IMR-90 (cell line): ENCODE measurements around the gene PCDHB8. TPM values are rescaled to one million over a fixed set of nuclear protein-coding genes. Genes with fewer than 3 reads are reported as not detected.
"Not testable (repeated sequence)": the region's sequence is repeated elsewhere in the genome, so short reads cannot be mapped to it uniquely, and the experiment has no call there.

Experiments
- ATAC-seq: fragments of 200-7000 bp; cut with Tn5 transposase; 2 replicates; pipeline ENCODE4 v1.9.1; 2020; ENCODE audit warnings: low read depth, mild to moderate bottlenecking, moderate library complexity
- BruUV-seq: library from RNA; stranded (reverse); fragments of 400-500 nt; replicated peaks from 2 replicates; lab custom pipeline; 2021; lab: Mats Ljungman, UMichigan
- CTCF ChIA-PET: fragments of 300-600 bp; formaldehyde crosslinking; extraction: SDS; loops from one replicate; lab custom pipeline; 2021; ENCODE audit warnings: antibody characterized with exemption; lab: Yijun Ruan, JAX
- POLR2A ChIA-PET: fragments of 300-600 bp; sonication (Branson Sonifier 250); formaldehyde crosslinking; loops from one replicate; lab custom pipeline; 2022; ENCODE audit warnings: antibody characterized with exemption; ENCODE audit not compliant: unreplicated experiment; lab: Charles Lee
- DNase-seq: peaks from one replicate; pipeline ENCODE4 v3.0.0; 2013
- H2AFZ ChIP-seq: replicated peaks from 2 replicates; pipeline ENCODE3; 2013; ENCODE audit warnings: low read length, mild to moderate bottlenecking; ENCODE audit not compliant: poor library complexity
- H2AK5ac ChIP-seq: 2 replicates; pipeline ENCODE4 v1.6.1; 2013; ENCODE audit warnings: low read depth, low read length, inconsistent platforms
- H2AK9ac ChIP-seq: replicated peaks from 2 replicates; pipeline ENCODE3; 2013; ENCODE audit warnings: mild to moderate bottlenecking, low read depth, low read length, moderate library complexity; ENCODE audit not compliant: poor library complexity
- H2BK120ac ChIP-seq: 2 replicates; pipeline ENCODE4 v1.6.1; 2013; ENCODE audit warnings: low read depth, low read length, inconsistent platforms
- H2BK15ac ChIP-seq: 3 replicates; pipeline ENCODE4 v1.6.1; 2013; ENCODE audit warnings: low read depth, low read length, inconsistent platforms
- H2BK20ac ChIP-seq: 2 replicates; pipeline ENCODE4 v1.6.1; 2013; ENCODE audit warnings: low read depth, mild to moderate bottlenecking, inconsistent platforms, low read length, moderate library complexity
- H2BK5ac ChIP-seq: 2 replicates; pipeline ENCODE4 v1.6.1; 2013; ENCODE audit warnings: mild to moderate bottlenecking, low read depth, low read length, inconsistent platforms; ENCODE audit not compliant: poor library complexity, severe bottlenecking
- H3K14ac ChIP-seq: replicated peaks from 2 replicates; pipeline ENCODE4 v1.6.1; 2013; ENCODE audit warnings: low read depth, low read length, inconsistent platforms
- H3K18ac ChIP-seq: 2 replicates; pipeline ENCODE4 v1.6.1; 2013; ENCODE audit warnings: low read depth, low read length, control low read depth
- H3K23ac ChIP-seq: 2 replicates; pipeline ENCODE4 v1.6.1; 2013; ENCODE audit warnings: low read depth, low read length, inconsistent platforms
- H3K27ac ChIP-seq: 2 replicates; pipeline ENCODE4 v1.5.1; 2013; ENCODE audit warnings: mild to moderate bottlenecking, control low read depth, low read length; ENCODE audit not compliant: insufficient read depth
- H3K27me3 ChIP-seq: 2 replicates; pipeline ENCODE4 v1.6.1; 2013; ENCODE audit warnings: low read length; ENCODE audit not compliant: control insufficient read depth, insufficient read depth
- H3K36me3 ChIP-seq: 2 replicates; pipeline ENCODE4 v1.6.1; 2013; ENCODE audit warnings: low read length, mixed read lengths; ENCODE audit not compliant: control insufficient read depth, insufficient read depth
- H3K4ac ChIP-seq: 2 replicates; pipeline ENCODE4 v1.6.1; 2013; ENCODE audit warnings: low read depth, low read length, inconsistent platforms
- H3K4me1 ChIP-seq: 2 replicates; pipeline ENCODE4 v1.6.1; 2013; ENCODE audit warnings: low read length, mixed read lengths; ENCODE audit not compliant: control insufficient read depth, insufficient read depth
- H3K4me2 ChIP-seq: 2 replicates; pipeline ENCODE4 v1.6.1; 2013; ENCODE audit warnings: low read depth, mild to moderate bottlenecking, control low read depth, low read length, moderate library complexity
- H3K4me3 ChIP-seq: 2 replicates; pipeline ENCODE4 v1.5.1; 2013; ENCODE audit warnings: low read depth, mild to moderate bottlenecking, control low read depth, low read length, moderate library complexity; ENCODE audit not compliant: insufficient read depth
- H3K56ac ChIP-seq: 2 replicates; pipeline ENCODE4 v1.6.1; 2013; ENCODE audit warnings: low read length, inconsistent platforms; ENCODE audit not compliant: insufficient read depth; ENCODE audit errors: extremely low read depth
- H3K79me1 ChIP-seq, 2 experiments: 2 replicates each; pipeline ENCODE4 v1.6.1; 2013; ENCODE audit warnings: low read length in 2 of 2, inconsistent platforms in 1 of 2, low read depth in 1 of 2
- H3K9ac ChIP-seq: 2 replicates; pipeline ENCODE4 v1.6.1; 2013; ENCODE audit warnings: low read depth, low read length, control low read depth
- H3K9me1 ChIP-seq: 2 replicates; pipeline ENCODE4 v1.6.1; 2013; ENCODE audit warnings: low read length, inconsistent platforms; ENCODE audit not compliant: insufficient read depth
- H3K9me3 ChIP-seq: 2 replicates; pipeline ENCODE4 v1.6.1; 2013; ENCODE audit warnings: low read length; ENCODE audit not compliant: control insufficient read depth, insufficient read depth
- H4K20me1 ChIP-seq: 2 replicates; pipeline ENCODE4 v1.6.1; 2013; ENCODE audit warnings: low read length, inconsistent platforms; ENCODE audit not compliant: insufficient read depth
- H4K5ac ChIP-seq: 2 replicates; pipeline ENCODE4 v1.6.1; 2013; ENCODE audit warnings: mild to moderate bottlenecking, low read depth, low read length, control low read depth
- H4K8ac ChIP-seq, 2 experiments: 2 replicates each; pipeline ENCODE4 v1.6.1; 2013; ENCODE audit warnings: low read depth in 2 of 2, low read length in 2 of 2, control low read depth in 1 of 2, inconsistent platforms in 1 of 2
- H4K91ac ChIP-seq: 2 replicates; pipeline ENCODE4 v1.6.1; 2013; ENCODE audit warnings: low read depth, low read length, inconsistent platforms; ENCODE audit not compliant: insufficient read depth
- FOS ChIP-seq: fragments of 150-350 bp; IDR thresholded peaks from 2 replicates; pipeline ENCODE4 v1.6.1; 2016; ENCODE audit warnings: low read depth, low read length
- WGBS, 2 experiments: methylation state at CpG; one replicate each; pipeline versions ENCODE4 v1.1.5 to v1.1.7; 2013; ENCODE audit warnings: missing lambda C conversion rate in 2 of 2; ENCODE audit not compliant: insufficient read length in 1 of 2; ENCODE audit errors: extremely low coverage in 2 of 2; 5-methylcytosine and 5-hydroxymethylcytosine counted together
- dilution Hi-C: fragments of 300-500 bp; cut with HindIII; formaldehyde crosslinking; loops from one replicate; pipeline ENCODE4 v1.14.3; 2018; ENCODE audit warnings: low sequenced_read_pairs; ENCODE audit not compliant: unreplicated experiment
- in situ Hi-C: fragments of 300-500 bp; cut with MboI; formaldehyde crosslinking; loops from 3 replicates; pipeline ENCODE4 v1.14.3; 2019; ENCODE audit warnings: low sequenced_read_pairs, inconsistent platforms, mixed read lengths
- intact Hi-C: fragments of 100-400 bp; cut with micrococcal nuclease; formaldehyde crosslinking; loops from 2 replicates; pipeline ENCODE4 v1.10.0; 2022
- polyA plus RNA-seq, 3 experiments: library from polyadenylated mRNA; depleted of rRNA; stranded (reverse); fragments of >200 nt; gene quantifications; 2 replicates each; pipeline ENCODE4 v1.2.3, GENCODE V29; 2012; ENCODE audit warnings: low replicate concordance in 1 of 3
- total RNA-seq: library from RNA; depleted of rRNA; stranded (reverse); fragments of >200 nt; gene quantifications from 2 replicates; pipeline ENCODE4 v1.2.3, GENCODE V29; 2012

PCDHB8 gene
- total and polyA plus RNA-seq, 2 of the 4 experiments (the other 2 are of a cell fraction) = 0.07 to 0.18 TPM

- TF ChIP-seq FOS = no peak
Measured at GRCh38 chr5:141223112-141223783, 45.7 kb downstream of the PCDHB8 start, which contains the start of gene PCDHB14 (continued).

- H2BK15ac ChIP-seq, H2AK9ac ChIP-seq, H3K4me3 ChIP-seq, ATAC-seq, H2AFZ ChIP-seq, H3K36me3 ChIP-seq, H3K4ac ChIP-seq, BruUV-seq, H4K8ac ChIP-seq, CTCF ChIA-PET, H4K20me1 ChIP-seq, H3K9me1 ChIP-seq, H3K4me2 ChIP-seq, DNase-seq, H3K4me1 ChIP-seq, POLR2A ChIA-PET, intact Hi-C loops, in situ Hi-C loops, H3K27ac ChIP-seq, H3K18ac ChIP-seq, H3K56ac ChIP-seq, H4K5ac ChIP-seq, H2BK20ac ChIP-seq, H3K23ac ChIP-seq, H2BK5ac ChIP-seq, H3K79me1 ChIP-seq, H2AK5ac ChIP-seq, H2BK120ac ChIP-seq, dilution Hi-C loops, H3K14ac ChIP-seq, H4K91ac ChIP-seq, H3K9ac ChIP-seq, H3K27me3 ChIP-seq: not testable (repeated sequence)
- H3K9me3 ChIP-seq = peaks cover 21% of the 10 kb centered on the region
- WGBS, 2 experiments = 4% methylated on average over 4 of the region's 40 CpGs; no CpG with 5 or more reads in 1 of the 2 experiments
Measured at GRCh38 chr5:141224844-141225243, 47.3 kb downstream of the PCDHB8 start.

- WGBS, 2 experiments = no CpG with 5 or more reads among the region's 30 CpGs
- H3K27me3 ChIP-seq, H3K4ac ChIP-seq, in situ Hi-C loops, H2BK20ac ChIP-seq, H4K91ac ChIP-seq, H3K27ac ChIP-seq, H2AK5ac ChIP-seq, H3K56ac ChIP-seq, H2BK15ac ChIP-seq, H3K14ac ChIP-seq, H3K36me3 ChIP-seq, ATAC-seq, H3K9me1 ChIP-seq, H3K4me3 ChIP-seq, H2BK120ac ChIP-seq, dilution Hi-C loops, POLR2A ChIA-PET, H4K5ac ChIP-seq, H3K4me1 ChIP-seq, intact Hi-C loops, H3K4me2 ChIP-seq, H2BK5ac ChIP-seq, H2AFZ ChIP-seq, H2AK9ac ChIP-seq, H3K79me1 ChIP-seq, DNase-seq, H4K20me1 ChIP-seq, H3K18ac ChIP-seq, H4K8ac ChIP-seq, H3K23ac ChIP-seq, H3K9ac ChIP-seq, BruUV-seq: not testable (repeated sequence)
- peaks cover 21% of the 10 kb centered on the region for H3K9me3 ChIP-seq
- CTCF ChIA-PET = interaction anchor here (1.2 kb wide), 1 partner anchor 338 kb away, joined by 3 read pairs; no protein-coding TSS in a partner anchor
Measured at GRCh38 chr5:141225421-141225820, 47.8 kb downstream of the PCDHB8 start.
